GM23338 (cell line): Measurements from ENCODE around the gene MMP15. TPM values are rescaled to one million over a fixed set of nuclear protein-coding genes. Genes with fewer than 3 reads are reported as not detected.

Experiments used
- ATAC-seq: fragments of 200-7000 bp; cut with Tn5 transposase; 3 replicates; pipeline ENCODE4 v1.9.1; 2020
- DNase-seq: peaks from one replicate; pipeline ENCODE4 v3.0.0-alpha.2; 2015; ENCODE audit warnings: low spot score
- H2AFZ ChIP-seq: fragments of 200-600 bp; sonication (generic); 2 replicates; pipeline ENCODE4 v1.8.0; 2016; ENCODE audit warnings: antibody characterized with exemption, mild to moderate bottlenecking, moderate library complexity
- H3F3A ChIP-seq: fragments of 200-600 bp; sonication (generic); replicated peaks from 2 replicates; pipeline ENCODE4 v1.8.0; 2017; ENCODE audit warnings: antibody characterized with exemption, mixed run types, low read depth
- H3K27ac ChIP-seq: fragments of 200-600 bp; sonication (generic); 2 replicates; pipeline ENCODE4 v1.6.1; 2016; ENCODE audit warnings: low read depth
- H3K27me3 ChIP-seq: fragments of 200-600 bp; sonication (generic); 2 replicates; pipeline ENCODE4 v1.8.0; 2016; ENCODE audit warnings: mild to moderate bottlenecking, mixed run types, moderate library complexity; ENCODE audit not compliant: insufficient read depth
- H3K36me3 ChIP-seq: fragments of 200-600 bp; sonication (generic); 2 replicates; pipeline ENCODE4 v1.8.0; 2016; ENCODE audit warnings: mild to moderate bottlenecking; ENCODE audit not compliant: insufficient read depth
- H3K4me1 ChIP-seq: fragments of 200-600 bp; sonication (generic); 2 replicates; pipeline ENCODE4 v1.8.0; 2016; ENCODE audit warnings: mild to moderate bottlenecking, moderate library complexity; ENCODE audit not compliant: insufficient read depth
- H3K4me2 ChIP-seq: fragments of 200-600 bp; sonication (generic); 2 replicates; pipeline ENCODE4 v1.7.1; 2017; ENCODE audit warnings: mixed run types
- H3K4me3 ChIP-seq: fragments of 200-600 bp; sonication (generic); 2 replicates; pipeline ENCODE4 v1.6.1; 2016; ENCODE audit warnings: mixed run types
- H3K79me2 ChIP-seq: fragments of 200-600 bp; sonication (generic); replicated peaks from 2 replicates; pipeline ENCODE4 v1.8.0; 2017; ENCODE audit warnings: mild to moderate bottlenecking; ENCODE audit not compliant: insufficient read depth
- H3K9me2 ChIP-seq: fragments of 200-600 bp; sonication (generic); 2 replicates; pipeline ENCODE4 v1.8.0; 2017; ENCODE audit not compliant: insufficient read depth
- H4K20me1 ChIP-seq: fragments of 200-600 bp; sonication (generic); replicated peaks from 2 replicates; pipeline ENCODE4 v1.8.0; 2017; ENCODE audit warnings: mild to moderate bottlenecking; ENCODE audit not compliant: insufficient read depth
- H3K27ac Mint-ChIP-seq: 2 replicates; pipeline ENCODE4 v1.8.0; 2020; ENCODE audit warnings: inconsistent platforms, mild to moderate bottlenecking, moderate library complexity, mixed read lengths
- H3K27me3 Mint-ChIP-seq: 3 replicates; pipeline ENCODE4 v1.8.0; 2022; ENCODE audit warnings: low read depth, mild to moderate bottlenecking, moderate library complexity, mixed read lengths, inconsistent platforms; ENCODE audit not compliant: insufficient read depth, poor library complexity
- H3K36me3 Mint-ChIP-seq: 3 replicates; pipeline ENCODE4 v1.8.0; 2021; ENCODE audit warnings: low read depth, mild to moderate bottlenecking, inconsistent platforms, moderate library complexity, mixed read lengths
- H3K4me1 Mint-ChIP-seq: 3 replicates; pipeline ENCODE4 v1.8.0; 2020; ENCODE audit warnings: mild to moderate bottlenecking, inconsistent platforms, mixed read lengths
- H3K4me3 Mint-ChIP-seq: 3 replicates; pipeline ENCODE4 v1.8.0; 2021; ENCODE audit warnings: moderate library complexity, mild to moderate bottlenecking, inconsistent platforms, mixed read lengths
- H3K9me3 Mint-ChIP-seq: 3 replicates; pipeline ENCODE4 v1.8.0; 2020; ENCODE audit warnings: moderate library complexity, mild to moderate bottlenecking, inconsistent platforms, mixed read lengths
- CREB1 ChIP-seq: fragments of 250-450 bp; sonication (Bioruptor Pico); IDR thresholded peaks from 2 replicates; pipeline ENCODE4 v1.5.0; 2020; ENCODE audit warnings: low read depth, mild to moderate bottlenecking, moderate library complexity
- CTCF ChIP-seq, 2 experiments: fragments of 200-600 bp in 1 of 2; sonication (generic) in 1 of 2; conservative IDR thresholded peaks; 2 replicates each; pipeline versions ENCODE4 v1.5.1 to v1.6.1; 2016 to 2017; ENCODE audit warnings: antibody characterized with exemption in 2 of 2, low read depth in 2 of 2, mild to moderate bottlenecking in 2 of 2, moderate library complexity in 1 of 2
- ETS1 ChIP-seq: IDR thresholded peaks from 2 replicates; pipeline ENCODE4 v1.6.1; 2016; ENCODE audit warnings: antibody characterized with exemption
- EZH2 ChIP-seq: fragments of 200-600 bp; sonication (generic); IDR thresholded peaks from one replicate; pipeline ENCODE4 v1.8.0; 2017; ENCODE audit warnings: antibody characterized with exemption, mild to moderate bottlenecking, low read depth; ENCODE audit not compliant: unreplicated experiment
- EZH2phosphoT487 ChIP-seq: fragments of 200-600 bp; sonication (generic); IDR thresholded peaks from one replicate; pipeline ENCODE4 v1.8.1; 2018; ENCODE audit warnings: antibody characterized with exemption; ENCODE audit not compliant: unreplicated experiment
- JUNB ChIP-seq: IDR thresholded peaks from one replicate; pipeline ENCODE4 v1.6.1; 2016; ENCODE audit warnings: antibody characterized with exemption; ENCODE audit not compliant: unreplicated experiment
- NANOG ChIP-seq: IDR thresholded peaks from 2 replicates; pipeline ENCODE4 v1.6.1; 2016; ENCODE audit warnings: antibody characterized with exemption, borderline replicate concordance
- POLR2AphosphoS5 ChIP-seq: IDR thresholded peaks from 2 replicates; pipeline ENCODE4 v1.6.1; 2016; ENCODE audit warnings: antibody characterized with exemption, low read depth
- REST ChIP-seq: IDR thresholded peaks from one replicate; pipeline ENCODE4 v1.6.1; 2018; ENCODE audit warnings: antibody characterized with exemption; ENCODE audit not compliant: unreplicated experiment
- STAT1 ChIP-seq: IDR thresholded peaks from one replicate; pipeline ENCODE4 v1.6.1; 2016; ENCODE audit warnings: antibody characterized with exemption; ENCODE audit not compliant: unreplicated experiment
- ZNF114 ChIP-seq: fragments of 250-450 bp; sonication (Bioruptor Pico); IDR thresholded peaks from 2 replicates; pipeline ENCODE4 v1.5.0; 2020; ENCODE audit warnings: mild to moderate bottlenecking, moderate library complexity
- ZNF331 ChIP-seq: fragments of 250-450 bp; sonication (Bioruptor Pico); IDR thresholded peaks from 2 replicates; pipeline ENCODE4 v1.5.0; 2020; ENCODE audit warnings: low read depth, mild to moderate bottlenecking, moderate library complexity
- ZNF462 ChIP-seq: fragments of 250-450 bp; sonication (Bioruptor Pico); IDR thresholded peaks from 2 replicates; pipeline ENCODE4 v1.5.0; 2020; ENCODE audit warnings: mild to moderate bottlenecking, moderate library complexity
- polyA plus RNA-seq: library from polyadenylated mRNA; unstranded; fragments of >200 nt; fragmentation: Nextera tagmentation; extraction: Ambion mirVana; gene quantifications from 2 replicates; pipeline ENCODE4 v1.2.1, GENCODE V29; 2016
- total RNA-seq: library from RNA; depleted of rRNA; stranded (reverse); fragments of >200 nt; shearing (Covaris generic); gene quantifications from 2 replicates; pipeline ENCODE4 v1.2.3, GENCODE V29; 2014

The MMP15 gene
- total and polyA plus RNA-seq, 2 experiments from 2014 or later: 10.9 to 79.1 TPM

- Histone ChIP-seq H4K20me1 (0 out of 2 replicates have a peak, but pooled peaks cover 4% of the 10 kb centered on the region), H3K4me3 (no peak overlapping the region), H3K4me2 (no peak overlapping the region), H3F3A (no peaks in the 10 kb centered on the region), H3K9me2 (no peaks in the 10 kb centered on the region), H3K27me3 (no peaks in the 10 kb centered on the region), H3K79me2 (peaks cover 26% of the 10 kb centered on the region), H3K27ac (no peak overlapping the region), H2AFZ (no peak overlapping the region), H3K36me3 (peaks cover 7% of the 10 kb centered on the region; the same call in 1 of the 2 replicates), H3K4me1 (peaks cover 6% of the 10 kb centered on the region; the same call in 1 of the 2 replicates)
- Mint-ChIP-seq H3K36me3 (peaks cover 45% of the 10 kb centered on the region), H3K27me3 (no peaks in the 10 kb centered on the region), H3K27ac (no peak overlapping the region), H3K4me1 (peaks cover 19% of the 10 kb centered on the region), H3K4me3 (no peak overlapping the region), H3K9me3 (peaks cover 7% of the 10 kb centered on the region; the same call in 1 of the 3 replicates)
- ATAC-seq (no peak), DNase-seq (no peak)
- TF ChIP-seq EZH2phosphoT487 (no peak), ZNF462 (no peak), POLR2AphosphoS5 (no peak), REST (no peak), CREB1 (CRISPR knock-in tag) (no peak), JUNB (no peak), ZNF331 (CRISPR knock-in tag) (no peak), STAT1 (no peak), ZNF114 (no peak), ETS1 (no peak), EZH2 (no peak), NANOG (no peak), CTCF (conservative IDR thresholded peaks at IDR 0.05; ENCODE audit: low read depth in 2 of 2) (no peak)
These were observed 15.6 kb upstream of the MMP15 start for GRCh38 chr16:58009856-58010416.
